Left ventricle myocardium inferior (tissue), 1 donor: Measurements from ENCODE around the gene NOL11. TPM values are rescaled to one million over a fixed set of nuclear protein-coding genes. Genes with fewer than 3 reads are reported as not detected.

Source experiments
- DNase-seq: peaks from one replicate; pipeline ENCODE4 v3.0.0-alpha.2; 2020
- H3K27ac ChIP-seq: fragments of 200-600 bp; replicated peaks from 2 replicates; pipeline ENCODE4 v1.8.0; 2021
- H3K27me3 ChIP-seq: fragments of 200-600 bp; 2 replicates; pipeline ENCODE4 v1.8.0; 2021; ENCODE audit warnings: low read depth
- H3K36me3 ChIP-seq: fragments of 200-600 bp; 2 replicates; pipeline ENCODE4 v1.8.0; 2021
- H3K4me1 ChIP-seq: fragments of 200-600 bp; 2 replicates; pipeline ENCODE4 v1.8.0; 2021
- H3K4me3 ChIP-seq: fragments of 200-600 bp; 2 replicates; pipeline ENCODE4 v1.8.0; 2021; ENCODE audit warnings: mild to moderate bottlenecking, moderate library complexity
- H3K9me3 ChIP-seq: fragments of 200-600 bp; replicated peaks from 2 replicates; pipeline ENCODE4 v1.8.0; 2021
- intact Hi-C: fragments of 100-400 bp; cut with micrococcal nuclease; formaldehyde crosslinking; loops from one replicate; pipeline ENCODE4 v1.11.0; 2022
- total RNA-seq: library from RNA; stranded (reverse); fragmentation: NEBNext Ultra II Directional; extraction: Animal tissue kit (Norgen Biotek cat#: 25700); gene quantifications from one replicate; pipeline ENCODE4 v1.2.1, GENCODE V29; 2021
- TF ChIP-seq, protein P1 (sequence below): fragments of 200-600 bp; IDR thresholded peaks from 2 replicates; pipeline ENCODE4 v1.8.0; 2021; ENCODE audit warnings: antibody characterized with exemption, mild to moderate bottlenecking, borderline replicate concordance
- donor health status: DM: no; HTN: yes; CAD: no; lungs with severe emphysema.

NOL11 gene
- total RNA-seq, 1 donor from 2014 or later: 25.3 TPM

DNA sequence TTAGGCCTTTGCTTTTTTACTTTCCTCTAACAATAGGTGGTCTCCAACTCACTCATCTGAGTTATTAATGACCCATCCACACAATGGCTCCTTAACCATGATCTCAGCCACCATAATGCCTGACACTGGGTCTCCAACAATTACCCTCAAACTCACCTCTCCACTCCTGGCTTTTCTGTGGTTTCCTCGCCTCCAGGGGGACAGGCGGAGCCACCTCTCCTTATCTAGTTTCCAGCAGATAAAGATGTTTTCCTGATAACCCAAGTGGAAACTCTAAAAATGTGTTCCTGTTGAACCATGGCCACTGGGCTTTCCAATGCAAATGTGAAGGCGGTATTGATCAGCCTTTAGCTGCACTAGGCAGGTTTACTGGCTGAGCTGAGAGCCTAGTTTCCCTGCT, 9.4 kb upstream of the NOL11 start:
- intact Hi-C loops: no loop called here
- H3K36me3 ChIP-seq: no peaks in the 10 kb centered on the region
- peaks cover 5% of the 10 kb centered on the region for H3K9me3 ChIP-seq

DNA sequence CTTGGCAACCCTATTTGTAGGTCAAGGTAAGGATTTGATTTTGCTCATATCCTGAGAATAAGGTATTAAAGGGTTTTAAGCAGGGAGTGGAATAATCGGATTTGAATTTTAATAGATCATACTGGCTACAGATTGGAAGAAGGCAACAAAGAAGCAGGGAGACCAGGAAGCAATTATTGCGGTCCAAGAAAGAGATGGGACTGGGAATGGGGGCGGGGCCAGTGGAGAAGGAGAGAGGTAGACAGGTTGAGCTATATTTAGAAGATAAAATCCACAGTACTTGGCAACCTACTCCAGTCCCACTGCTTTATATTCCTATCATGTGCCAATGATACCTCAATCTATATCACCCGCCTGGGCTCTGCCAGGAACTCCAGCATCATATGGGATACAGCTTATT, 5.8 kb upstream of the NOL11 start:
- Histone ChIP-seq H3K4me1 (peaks cover 3% of the 10 kb centered on the region), H3K9me3 (peaks cover 5% of the 10 kb centered on the region), H3K36me3 (no peaks in the 10 kb centered on the region), H3K27me3 (no peaks in the 10 kb centered on the region), H3K27ac (no peak overlapping the region), H3K4me3 (no peak overlapping the region)
- intact Hi-C loops: no loop called here
- TF ChIP-seq, protein P1, sequence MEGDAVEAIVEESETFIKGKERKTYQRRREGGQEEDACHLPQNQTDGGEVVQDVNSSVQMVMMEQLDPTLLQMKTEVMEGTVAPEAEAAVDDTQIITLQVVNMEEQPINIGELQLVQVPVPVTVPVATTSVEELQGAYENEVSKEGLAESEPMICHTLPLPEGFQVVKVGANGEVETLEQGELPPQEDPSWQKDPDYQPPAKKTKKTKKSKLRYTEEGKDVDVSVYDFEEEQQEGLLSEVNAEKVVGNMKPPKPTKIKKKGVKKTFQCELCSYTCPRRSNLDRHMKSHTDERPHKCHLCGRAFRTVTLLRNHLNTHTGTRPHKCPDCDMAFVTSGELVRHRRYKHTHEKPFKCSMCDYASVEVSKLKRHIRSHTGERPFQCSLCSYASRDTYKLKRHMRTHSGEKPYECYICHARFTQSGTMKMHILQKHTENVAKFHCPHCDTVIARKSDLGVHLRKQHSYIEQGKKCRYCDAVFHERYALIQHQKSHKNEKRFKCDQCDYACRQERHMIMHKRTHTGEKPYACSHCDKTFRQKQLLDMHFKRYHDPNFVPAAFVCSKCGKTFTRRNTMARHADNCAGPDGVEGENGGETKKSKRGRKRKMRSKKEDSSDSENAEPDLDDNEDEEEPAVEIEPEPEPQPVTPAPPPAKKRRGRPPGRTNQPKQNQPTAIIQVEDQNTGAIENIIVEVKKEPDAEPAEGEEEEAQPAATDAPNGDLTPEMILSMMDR: no peak
- no peak for DNase-seq

More for the DNA sequence above, 9.4 kb upstream of the NOL11 start:
- no peak for DNase-seq
- TF ChIP-seq, protein P1: no peak
- no peaks in the 10 kb centered on the region for H3K4me1 ChIP-seq
- H3K4me3 ChIP-seq: no peak overlapping the region
- H3K27me3 ChIP-seq: no peaks in the 10 kb centered on the region
- H3K27ac ChIP-seq: no peak overlapping the region

DNA sequence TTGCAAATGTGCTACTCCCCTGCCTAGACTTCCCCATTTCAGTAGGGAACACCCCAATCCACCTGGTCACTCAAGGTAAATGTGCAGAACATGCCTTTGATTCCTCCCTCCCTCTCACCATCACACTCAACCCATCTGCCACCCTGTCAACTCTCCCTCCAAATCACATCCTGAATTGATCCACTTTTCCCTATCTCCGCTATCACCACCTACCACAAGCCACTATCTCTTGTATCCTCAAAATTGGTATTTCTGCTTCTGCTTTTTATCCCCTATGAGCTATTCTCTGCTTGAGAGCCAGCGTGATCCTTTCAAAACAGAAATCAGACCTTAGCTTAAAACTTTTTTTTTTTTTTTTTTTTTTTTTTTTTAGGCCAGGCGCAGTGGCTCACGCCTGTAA, 5.4 kb upstream of the NOL11 start:
- peaks cover 7% of the 10 kb centered on the region for H3K4me1 ChIP-seq
- peaks cover 5% of the 10 kb centered on the region for H3K9me3 ChIP-seq
- TF ChIP-seq, protein P1: no peak
- H3K27me3 ChIP-seq: no peaks in the 10 kb centered on the region
- H3K4me3 ChIP-seq: no peak overlapping the region
- DNase-seq: no peak
- H3K27ac ChIP-seq: no peak overlapping the region
- intact Hi-C loops: no loop called here
- no peaks in the 10 kb centered on the region for H3K36me3 ChIP-seq

DNA sequence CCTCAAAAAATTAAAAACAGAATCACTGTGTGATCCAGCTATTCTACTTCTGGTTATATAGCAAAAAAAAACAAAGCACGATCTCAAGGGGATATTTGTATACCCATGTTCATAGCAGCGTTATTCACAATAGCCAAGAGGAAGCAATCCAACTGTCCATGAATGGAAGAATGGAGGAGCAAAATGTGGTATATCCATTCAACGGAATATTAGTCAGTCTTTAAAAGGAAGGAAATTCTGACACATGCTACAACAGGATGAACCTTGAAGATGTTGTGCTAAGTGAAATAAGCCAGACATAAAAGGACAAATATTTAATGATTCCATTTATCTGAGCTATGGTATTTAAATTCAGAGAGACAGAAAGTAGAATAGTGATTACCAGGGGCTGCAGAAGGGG, 4.6 kb upstream of the NOL11 start:
- intact Hi-C loops: no loop called here
- Histone ChIP-seq H3K4me1 (peaks cover 11% of the 10 kb centered on the region), H3K4me3 (no peak overlapping the region), H3K27me3 (no peaks in the 10 kb centered on the region), H3K36me3 (no peaks in the 10 kb centered on the region), H3K27ac (no peak overlapping the region), H3K9me3 (peaks cover 5% of the 10 kb centered on the region)
- TF ChIP-seq, protein P1: no peak
- DNase-seq: no peak

DNA sequence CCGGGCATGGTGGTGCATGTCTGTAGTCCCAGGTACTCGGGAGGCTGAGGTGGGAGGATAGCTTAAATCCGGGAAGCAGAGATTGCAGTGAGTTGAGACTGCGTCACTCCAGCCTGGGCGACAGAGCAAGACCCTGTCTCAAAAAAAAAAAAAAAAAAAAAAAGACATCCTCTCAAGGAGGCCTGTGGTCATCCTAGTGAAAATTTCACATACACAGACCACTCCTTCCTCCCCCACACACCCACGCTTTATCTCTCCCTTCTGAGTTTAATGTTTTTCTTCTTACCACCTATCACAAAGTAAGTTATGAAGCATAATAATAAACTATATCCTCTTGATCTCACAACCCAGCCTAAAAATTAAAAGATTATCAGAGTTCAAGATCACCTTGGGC, 1.3 kb upstream of the NOL11 start:
- intact Hi-C loops: no loop called here
- peaks cover 5% of the 10 kb centered on the region for H3K9me3 ChIP-seq
- peaks cover 16% of the 10 kb centered on the region for H3K36me3 ChIP-seq
- no peak for DNase-seq
- TF ChIP-seq, protein P1: no peak
- H3K4me1 ChIP-seq: peaks cover 30% of the 10 kb centered on the region
- no peak overlapping the region for H3K27ac ChIP-seq
- no peaks in the 10 kb centered on the region for H3K27me3 ChIP-seq
- no peak overlapping the region for H3K4me3 ChIP-seq

DNA sequence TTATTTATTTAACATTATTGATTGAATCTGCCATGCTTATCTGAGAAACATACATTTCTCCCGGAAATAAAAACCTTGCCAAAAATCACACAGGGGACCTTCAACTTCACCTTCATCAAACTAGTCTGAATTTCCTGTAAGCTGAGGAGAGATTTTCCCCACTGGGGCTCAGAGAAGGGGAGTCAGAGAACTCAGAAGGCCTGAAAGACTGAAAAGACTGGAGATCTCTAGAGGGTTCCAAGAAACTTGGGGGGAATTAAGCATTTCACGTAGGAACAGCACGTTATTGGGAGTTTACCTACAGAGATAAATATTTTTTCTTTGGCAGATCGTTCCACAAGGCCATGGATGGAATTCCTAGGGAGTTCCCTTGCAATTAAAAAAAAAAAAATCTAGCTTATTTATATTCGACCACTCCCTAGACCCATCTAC, 528 bp upstream of the NOL11 start:
- intact Hi-C loops: no loop called here
- H3K27ac ChIP-seq: peak overlapping the region; percentile 90
- H3K36me3 ChIP-seq: peaks cover 24% of the 10 kb centered on the region
- TF ChIP-seq, protein P1: no peak
- peaks cover 30% of the 10 kb centered on the region for H3K4me1 ChIP-seq
- H3K27me3 ChIP-seq: no peaks in the 10 kb centered on the region
- peaks cover 5% of the 10 kb centered on the region for H3K9me3 ChIP-seq
- DNase-seq: no peak
- H3K4me3 ChIP-seq: peak overlapping the region; percentile 90
